22Rv1 (cell line): ENCODE data around the gene EAPP.
"Not testable (repeated sequence)": the region's sequence is repeated elsewhere in the genome, so short reads cannot be mapped to it uniquely, and the experiment has no call there.

Source experiments
- H3K27ac ChIP-seq: fragments of 450-650 bp; 2 replicates; pipeline ENCODE4 v1.5.1; 2017
- CTCF ChIP-seq: fragments of 450-650 bp; IDR thresholded peaks from 2 replicates; pipeline ENCODE4 v1.5.1; 2017; ENCODE audit warnings: mild to moderate bottlenecking
- ZFX ChIP-seq: fragments of 450-650 bp; IDR thresholded peaks from 2 replicates; pipeline ENCODE4 v1.6.1; 2017; ENCODE audit warnings: antibody characterized with exemption, borderline replicate concordance

The EAPP gene

GRCh38 chr14:34507884-34508283 lies 31.6 kb downstream of the EAPP start:
- no peak overlapping the region for H3K27ac ChIP-seq
- TF ChIP-seq ZFX (no peak), CTCF (no peak)

GRCh38 chr14:34507459-34507858 lies 32.0 kb downstream of the EAPP start:
- TF ChIP-seq ZFX, result no peak
- H3K27ac ChIP-seq, result no peak overlapping the region

- H3K27ac ChIP-seq, result not testable (repeated sequence)
These were observed 34.4 kb downstream of the EAPP start for GRCh38 chr14:34505124-34505491.

- H3K27ac ChIP-seq, result not testable (repeated sequence)
These were observed 35.5 kb downstream of the EAPP start for GRCh38 chr14:34504027-34504426.

- TF ChIP-seq CTCF (no peak), ZFX (no peak)
- no peak overlapping the region for H3K27ac ChIP-seq
These were observed 36.8 kb downstream of the EAPP start for GRCh38 chr14:34502545-34503225.

GRCh38 chr14:34502001-34502400 lies 37.5 kb downstream of the EAPP start:
- no peak overlapping the region for H3K27ac ChIP-seq
- TF ChIP-seq ZFX, result no peak
- TF ChIP-seq CTCF, result no peak

GRCh38 chr14:34501004-34501580 lies 38.4 kb downstream of the EAPP start:
- TF ChIP-seq CTCF (no peak), ZFX (no peak)
- H3K27ac ChIP-seq, result no peak overlapping the region

- TF ChIP-seq CTCF (peak; percentile 50), ZFX (no peak)
- no peak overlapping the region for H3K27ac ChIP-seq
These were observed 40.7 kb downstream of the EAPP start for GRCh38 chr14:34498684-34499412.
